ENCODE measurements around the gene TAGLN. TPM values are rescaled to one million over a fixed set of nuclear protein-coding genes. Genes with fewer than 3 reads are reported as not detected.

The TAGLN gene
- total RNA-seq, 2 experiments from 2014 or later = 2.0 to 2.5 TPM

DNA sequence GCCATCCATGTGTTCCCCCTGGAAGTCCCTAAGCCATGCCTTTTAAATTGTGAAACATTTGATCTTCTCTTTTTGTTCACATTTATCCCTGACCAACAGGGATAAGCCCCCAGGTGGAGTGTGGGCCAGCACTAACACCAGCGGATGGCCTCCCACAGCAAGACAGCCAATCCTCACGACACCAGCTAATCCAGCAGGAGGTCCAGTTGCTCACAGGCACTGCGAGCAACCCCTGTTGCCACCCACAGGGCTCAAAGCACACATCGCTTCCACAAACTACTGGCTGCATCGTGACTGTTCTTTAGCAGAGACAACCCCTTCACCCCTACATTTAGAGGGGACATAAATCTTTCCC lies 30.7 kb downstream of the TAGLN start:
- ChIA-PET CTCF (interaction anchor here (0.6 to 11.6 kb wide), 6 partner anchors 9 to 1009 kb away, joined by 3 to 125 read pairs (median 4); partner anchors contain the start of gene SIDT2), POLR2A (interaction anchor here (0.7 to 4.0 kb wide), 12 partner anchors 8 to 749 kb away, joined by 3 to 29 read pairs (median 4); partner anchors contain the start of genes PAFAH1B2, SIDT2, SIK3 and TAGLN)
- TF ChIP-seq, protein P1, sequence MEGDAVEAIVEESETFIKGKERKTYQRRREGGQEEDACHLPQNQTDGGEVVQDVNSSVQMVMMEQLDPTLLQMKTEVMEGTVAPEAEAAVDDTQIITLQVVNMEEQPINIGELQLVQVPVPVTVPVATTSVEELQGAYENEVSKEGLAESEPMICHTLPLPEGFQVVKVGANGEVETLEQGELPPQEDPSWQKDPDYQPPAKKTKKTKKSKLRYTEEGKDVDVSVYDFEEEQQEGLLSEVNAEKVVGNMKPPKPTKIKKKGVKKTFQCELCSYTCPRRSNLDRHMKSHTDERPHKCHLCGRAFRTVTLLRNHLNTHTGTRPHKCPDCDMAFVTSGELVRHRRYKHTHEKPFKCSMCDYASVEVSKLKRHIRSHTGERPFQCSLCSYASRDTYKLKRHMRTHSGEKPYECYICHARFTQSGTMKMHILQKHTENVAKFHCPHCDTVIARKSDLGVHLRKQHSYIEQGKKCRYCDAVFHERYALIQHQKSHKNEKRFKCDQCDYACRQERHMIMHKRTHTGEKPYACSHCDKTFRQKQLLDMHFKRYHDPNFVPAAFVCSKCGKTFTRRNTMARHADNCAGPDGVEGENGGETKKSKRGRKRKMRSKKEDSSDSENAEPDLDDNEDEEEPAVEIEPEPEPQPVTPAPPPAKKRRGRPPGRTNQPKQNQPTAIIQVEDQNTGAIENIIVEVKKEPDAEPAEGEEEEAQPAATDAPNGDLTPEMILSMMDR (IDR thresholded peaks at IDR 0.05) = no peak
- Mint-ChIP-seq H3K4me1 (ENCODE audit: low read depth) (peaks cover 42% of the 10 kb centered on the region), H3K27me3 (no peaks in the 10 kb centered on the region), H3K36me3 (ENCODE audit: low read depth) (peaks cover 41% of the 10 kb centered on the region), H3K27ac (peak overlapping the region; percentile 98), H3K9me3 (no peaks in the 10 kb centered on the region), H3K4me3 (peak overlapping the region; percentile 94)
- intact Hi-C loops (cut with micrococcal nuclease) = loop anchor here (5.0 kb wide), 2 partner anchors 37 to 53 kb away; partner anchors contain the start of gene SIDT2
- no peak for DNase-seq
- ATAC-seq = peak; percentile 12

DNA sequence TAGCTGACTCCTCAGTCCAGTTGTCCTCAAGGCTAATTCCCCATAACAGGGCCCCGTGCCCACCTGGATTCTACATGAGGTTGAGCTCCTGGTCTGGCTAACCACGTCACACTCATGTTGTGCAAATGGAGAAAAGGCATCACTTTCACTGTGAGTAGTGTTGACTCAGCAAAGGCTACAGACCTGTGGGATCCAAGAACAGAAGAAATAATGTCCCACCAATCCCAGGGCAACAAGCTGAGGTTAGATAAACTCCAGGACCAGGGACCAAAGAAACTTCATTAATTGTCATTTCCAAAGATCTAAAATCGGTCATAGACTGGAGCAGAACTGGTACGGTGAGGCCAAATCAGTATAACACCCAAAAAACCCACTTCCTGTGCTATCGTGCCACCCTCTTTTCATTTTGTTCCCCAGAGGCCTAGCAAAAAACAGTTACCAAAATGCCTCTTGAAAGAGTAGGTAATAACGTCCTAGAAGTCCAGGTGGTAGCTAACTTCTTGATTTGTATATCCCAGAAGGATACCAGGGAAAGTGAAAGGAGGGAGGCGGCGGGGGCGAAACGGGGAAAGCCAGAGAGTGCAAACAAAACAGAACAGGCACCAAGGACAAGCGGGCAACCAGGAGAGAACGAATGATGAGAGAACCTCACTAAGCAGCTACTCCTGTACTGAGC lies 31.3 kb downstream of the TAGLN start:
- peak; percentile 59 for ATAC-seq
- no peaks in the 10 kb centered on the region for H3K27me3 Mint-ChIP-seq
- POLR2A ChIA-PET = interaction anchor here (0.7 to 4.0 kb wide), 17 partner anchors 9 to 1028 kb away, joined by 3 to 29 read pairs (median 3); partner anchors contain the start of genes CEP164, PAFAH1B2, SIDT2 and SIK3

DNA sequence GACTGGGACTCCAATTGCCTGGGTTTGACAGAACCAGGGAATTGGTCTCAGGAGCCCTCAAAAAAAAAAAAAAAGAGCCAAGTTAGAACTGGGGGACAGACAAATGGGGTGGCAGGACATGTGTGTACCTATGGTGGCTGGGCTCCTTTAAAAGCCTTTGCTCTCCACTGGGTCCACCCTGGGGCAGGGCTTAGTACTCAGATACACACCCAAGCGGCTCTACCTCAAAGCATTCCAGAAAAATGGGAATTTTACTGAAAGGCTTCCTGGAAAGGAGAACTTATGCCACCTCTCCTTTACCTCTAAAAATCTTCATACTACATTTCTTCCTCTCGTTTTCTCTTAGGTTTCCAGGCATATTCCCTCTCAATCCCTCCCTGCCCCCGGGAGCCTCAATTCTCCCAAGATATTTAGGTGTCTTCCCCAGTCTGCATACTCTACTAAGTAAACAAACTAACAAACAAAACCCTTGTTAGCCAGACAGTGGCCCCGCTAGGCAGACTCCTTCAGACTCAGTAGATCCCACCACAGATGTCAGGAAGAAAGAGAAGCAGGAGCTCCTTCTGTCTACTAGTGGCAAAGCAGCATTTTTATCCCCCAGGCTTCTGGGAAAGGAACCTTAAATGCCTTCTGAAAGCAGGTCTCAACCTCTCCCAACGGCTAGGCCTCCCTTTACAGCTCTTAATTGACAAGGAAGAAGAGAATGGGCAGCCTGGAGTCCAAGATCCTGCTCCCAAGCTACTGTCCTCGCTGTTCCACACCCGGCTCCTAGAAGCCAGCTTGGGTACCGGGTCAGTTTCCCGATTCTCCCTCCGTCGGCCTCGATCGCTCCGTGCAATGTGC lies 32.0 kb downstream of the TAGLN start:
- DNase-seq (peak; percentile 37), ATAC-seq (peak; percentile 10)
- ChIA-PET CTCF (interaction anchor here (0.7 to 11.6 kb wide), 13 partner anchors 10 to 1008 kb away, joined by 3 to 125 read pairs (median 4); partner anchors contain the start of genes CEP164 and SIDT2), POLR2A (interaction anchor here (0.7 to 4.0 kb wide), 14 partner anchors 10 to 1028 kb away, joined by 3 to 29 read pairs (median 4); partner anchors contain the start of genes CEP164, PAFAH1B2, SIDT2 and SIK3)
- Mint-ChIP-seq H3K36me3 (ENCODE audit: low read depth) (peaks cover 36% of the 10 kb centered on the region), H3K9me3 (no peaks in the 10 kb centered on the region), H3K4me1 (ENCODE audit: low read depth) (peaks cover 42% of the 10 kb centered on the region), H3K4me3 (peak overlapping the region; percentile 94), H3K27me3 (no peaks in the 10 kb centered on the region), H3K27ac (peak overlapping the region; percentile 98)
- TF ChIP-seq, protein P1 (IDR thresholded peaks at IDR 0.05) = no peak
- intact Hi-C loops (cut with micrococcal nuclease) = loop anchor here (5.0 kb wide), 2 partner anchors 36 to 54 kb away; partner anchors contain the start of gene SIDT2

More for the DNA sequence above, 31.3 kb downstream of the TAGLN start:
- Mint-ChIP-seq H3K27ac (peak overlapping the region; percentile 98), H3K9me3 (no peaks in the 10 kb centered on the region), H3K36me3 (ENCODE audit: low read depth) (peaks cover 38% of the 10 kb centered on the region), H3K4me3 (peak overlapping the region; percentile 94), H3K4me1 (ENCODE audit: low read depth) (peaks cover 42% of the 10 kb centered on the region)
- peak; percentile 79 for DNase-seq
- intact Hi-C loops (cut with micrococcal nuclease) = loop anchor here (5.0 kb wide), 2 partner anchors 37 to 53 kb away; partner anchors contain the start of gene SIDT2
- TF ChIP-seq, protein P1 (IDR thresholded peaks at IDR 0.05) = no peak
- CTCF ChIA-PET = interaction anchor here (0.6 to 11.6 kb wide), 9 partner anchors 9 to 1009 kb away, joined by 3 to 125 read pairs (median 3); partner anchors contain the start of gene SIDT2

DNA sequence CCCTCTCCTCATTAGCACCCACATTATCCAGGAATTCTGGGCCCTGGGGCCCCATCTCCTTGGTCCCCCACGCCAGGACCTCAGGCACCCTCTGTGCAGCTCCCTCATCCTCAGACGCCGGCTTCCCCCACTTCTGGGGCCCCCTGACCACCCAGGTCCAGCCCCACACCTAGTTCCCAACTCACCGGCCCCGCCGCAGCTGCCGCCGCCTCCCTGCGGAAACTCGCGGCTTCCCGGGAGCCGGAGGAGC lies 32.6 kb downstream of the TAGLN start, which contains the start of gene PCSK7:
Gene PCSK7, minus strand, starts transcription at position 232 of the 250 bp plus-strand sequence. CDS start 2,229 bp downstream, outside the sequence.
- Mint-ChIP-seq H3K27me3 (no peaks in the 10 kb centered on the region), H3K9me3 (no peaks in the 10 kb centered on the region), H3K27ac (peak within 1 kb of the TSS; percentile 98), H3K4me1 (ENCODE audit: low read depth) (peaks cover 38% of the 10 kb centered on the region), H3K36me3 (ENCODE audit: low read depth) (peaks cover 30% of the 10 kb centered on the region), H3K4me3 (peak within 1 kb of the TSS; percentile 94)
- peak; percentile 68 for DNase-seq
- intact Hi-C loops (cut with micrococcal nuclease) = loop anchor here (5.0 kb wide), 2 partner anchors 36 to 54 kb away; partner anchors contain the start of gene SIDT2
- CTCF ChIA-PET = interaction anchor here (0.7 to 11.6 kb wide), 10 partner anchors 11 to 481 kb away, joined by 3 to 125 read pairs (median 4); partner anchors contain the start of genes CEP164 and SIDT2
- ATAC-seq = no peak
- POLR2A ChIA-PET = interaction anchor here (1.0 to 4.0 kb wide), 5 partner anchors 52 to 770 kb away, joined by 3 to 29 read pairs (median 14); partner anchors contain the start of genes PAFAH1B2, SIDT2 and SIK3
- TF ChIP-seq, protein P1 (IDR thresholded peaks at IDR 0.05) = no peak

Data from activated CD8-positive, alpha-beta T cell treated with anti-CD3 and anti-CD28 coated beads for 36 hours (primary cell).